Spleen (tissue), 11 donors: ENCODE measurements around the gene ZNF839. TPM values are rescaled to one million over a fixed set of nuclear protein-coding genes. Genes with fewer than 3 reads are reported as not detected.

Source experiments
- DNase-seq: peaks from one replicate; pipeline ENCODE4 v3.0.0-alpha.2; 2020
- H3K27ac ChIP-seq, 8 donors: fragments of 200-600 bp; sonication (generic) in 7 of 8; 1 replicate in 4 of 8; 2 replicates in 4 of 8; pipeline versions ENCODE4 v1.5.0 to v1.8.0; 2016 to 2021; ENCODE audit warnings: inconsistent platforms in 4 of 8, mild to moderate bottlenecking in 4 of 8, moderate library complexity in 1 of 8
- H3K27me3 ChIP-seq, 7 donors: fragments of 200-600 bp; sonication (generic) in 6 of 7; replicated peaks in 1 of 7; 1 replicate in 4 of 7; 2 replicates in 3 of 7; pipeline versions ENCODE4 v1.5.0 to v1.8.0; 2016 to 2021; ENCODE audit warnings: inconsistent platforms in 3 of 7, mild to moderate bottlenecking in 1 of 7
- H3K36me3 ChIP-seq, 6 donors: fragments of 200-600 bp; sonication (generic) in 5 of 6; 1 replicate in 4 of 6; 2 replicates in 2 of 6; pipeline versions ENCODE4 v1.5.0 to v1.8.0; 2016 to 2021; ENCODE audit warnings: inconsistent platforms in 2 of 6
- H3K4me1 ChIP-seq, 6 donors: fragments of 200-600 bp; sonication (generic) in 5 of 6; 1 replicate in 3 of 6; 2 replicates in 3 of 6; pipeline versions ENCODE4 v1.5.0 to v1.8.0; 2016 to 2021; ENCODE audit warnings: inconsistent platforms in 3 of 6
- H3K4me3 ChIP-seq, 8 donors: fragments of 200-600 bp; sonication (generic) in 7 of 8; 1 replicate in 4 of 8; 2 replicates in 4 of 8; pipeline versions ENCODE4 v1.5.0 to v1.8.0; 2016 to 2021; ENCODE audit warnings: inconsistent platforms in 4 of 8, mild to moderate bottlenecking in 4 of 8, moderate library complexity in 2 of 8
- H3K9me3 ChIP-seq, 8 donors: fragments of 200-600 bp; sonication (generic) in 7 of 8; 1 replicate in 4 of 8; 2 replicates in 4 of 8; pipeline versions ENCODE4 v1.5.0 to v1.8.0; 2016 to 2021; ENCODE audit warnings: inconsistent platforms in 4 of 8
- CTCF ChIP-seq, 11 experiments: fragments of 200-600 bp in 7 of 11; fragments of 450-650 bp in 4 of 11; sonication (generic) in 4 of 11; IDR thresholded peaks in 8 of 11; conservative IDR thresholded peaks in 3 of 11; 1 replicate in 7 of 11; 2 replicates in 4 of 11; pipeline versions ENCODE4 v1.4.0 to v1.8.0; 2016 to 2021; ENCODE audit warnings: antibody characterized with exemption in 11 of 11, inconsistent platforms in 4 of 11, mild to moderate bottlenecking in 1 of 11
- POLR2A ChIP-seq, 3 donors: fragments of 450-650 bp; IDR thresholded peaks; one replicate each; pipeline ENCODE4 v1.5.1; 2017; ENCODE audit warnings: antibody characterized with exemption in 3 of 3, mild to moderate bottlenecking in 1 of 3
- POLR2AphosphoS5 ChIP-seq, 3 donors: sonication (generic); formaldehyde crosslinking; IDR thresholded peaks; one replicate each; pipeline ENCODE4 v1.5.1; 2017; ENCODE audit warnings: antibody characterized with exemption in 3 of 3
- WGBS, 5 donors: extraction: QIAGEN DNeasy Blood & Tissue Kit in 3 of 5; methylation state at CpG; one replicate each; pipeline versions ENCODE4 v1.1.5 to v1.1.7; 2013 to 2018; 5-methylcytosine and 5-hydroxymethylcytosine counted together
- intact Hi-C: fragments of 100-400 bp; cut with DNase I; formaldehyde crosslinking; loops from one replicate; pipeline ENCODE4 v1.15.0; 2023; ENCODE audit warnings: low total_unique reads
- polyA plus RNA-seq, 3 donors: library from polyadenylated mRNA; stranded (reverse); fragments of 200-250 nt; gene quantifications; one replicate each; pipeline ENCODE4 v1.2.1, GENCODE V29; 2013
- total RNA-seq, 7 donors: library from RNA; depleted of rRNA in 3 of 7; stranded (reverse); fragments of >200 nt in 3 of 7; fragmentation: NEBNext Ultra II Directional in 4 of 7; extraction: Animal tissue kit (Norgen Biotek cat#: 25700) in 4 of 7; gene quantifications; one replicate each; pipeline versions ENCODE4 v1.1.0 to v1.2.1, GENCODE V29; 2016 to 2021
- donor health status: healthy with polysubstance abuse.
- donor health status: DM: no; HTN: no; CAD: no; lungs with moderate emphysema.
- donor health status: DM: no; HTN: no; CAD: no.
- donor health status: Bipolar disorder and iron deficiency.
- donor health status: healthy.
- donor health status: DM: no; HTN: no; CAD: no.
- donor health status: DM: yes; HTN: yes; CAD: no.

ZNF839 gene
- total and polyA plus RNA-seq, 10 donors = 10.3 to 28.5 (median 17.3) TPM

GRCh38 chr14:102315121-102315520 is 4.4 kb upstream of the ZNF839 start:
- DNase-seq = peak; percentile 55
- H3K27ac ChIP-seq = no peak overlapping the region
- intact Hi-C loops = loop anchor here (10.0 kb wide), 2 partner anchors 80 to 220 kb away; no protein-coding TSS in a partner anchor
- H3K36me3 ChIP-seq = no peaks in the 10 kb centered on the region
- no peaks in the 10 kb centered on the region for H3K27me3 ChIP-seq
- peak overlapping the region in 1 of 8 donors; percentile 80 for H3K4me3 ChIP-seq
- peaks cover 10 to 61% (median 49%) of the 10 kb centered on the region in 6 donors for H3K4me1 ChIP-seq
- 88 to 95% (median 90%) methylated on average over 6 of the region's 6 CpGs for WGBS, 5 donors
- no peaks in the 10 kb centered on the region for H3K9me3 ChIP-seq
- TF ChIP-seq POLR2AphosphoS5 (IDR thresholded peaks at IDR 0.05) = no peak
- TF ChIP-seq CTCF (IDR thresholded peaks at IDR 0.05 in 8 of 11, conservative IDR thresholded peaks at IDR 0.05 in 3 of 11) = no peak
- no peak for TF ChIP-seq POLR2A (IDR thresholded peaks at IDR 0.05)

GRCh38 chr14:102316338-102316742 is 3.2 kb upstream of the ZNF839 start:
- H3K4me1 ChIP-seq = peaks cover 17 to 73% (median 61%) of the 10 kb centered on the region in 6 donors
- no peaks in the 10 kb centered on the region for H3K9me3 ChIP-seq
- WGBS, 5 donors = 2 to 4% (median 3%) methylated on average over 10 of the region's 10 CpGs
- no peaks in the 10 kb centered on the region for H3K27me3 ChIP-seq
- H3K36me3 ChIP-seq = no peaks in the 10 kb centered on the region
- peak; percentile 38 for DNase-seq
- TF ChIP-seq POLR2A (IDR thresholded peaks at IDR 0.05) = no peak
- intact Hi-C loops = loop anchor here (10.0 kb wide), 2 partner anchors 82 to 222 kb away; no protein-coding TSS in a partner anchor
- peak overlapping the region; percentile 24 to 96 (median 88) for H3K27ac ChIP-seq
- peak overlapping the region; percentile 27 to 73 (median 52) for H3K4me3 ChIP-seq

GRCh38 chr14:102316743-102317563 is 2.6 kb upstream of the ZNF839 start:
- peaks cover 0 to under 1% (median 0%) of the 10 kb centered on the region in 6 donors for H3K36me3 ChIP-seq
- peak; percentile 98 for DNase-seq
- no peaks in the 10 kb centered on the region for H3K9me3 ChIP-seq
- H3K4me3 ChIP-seq = peak overlapping the region; percentile 35 to 73 (median 52)
- 1 to 2% (median 1%) methylated on average over 31 to 54 of the region's 54 CpGs for WGBS, 5 donors
- H3K4me1 ChIP-seq = peaks cover 17 to 79% (median 62%) of the 10 kb centered on the region in 6 donors
- TF ChIP-seq POLR2AphosphoS5 (IDR thresholded peaks at IDR 0.05) = peak; percentile 57 to 88 (median 71)
- peak; percentile 80 to 98 (median 94) for TF ChIP-seq CTCF (IDR thresholded peaks at IDR 0.05 in 8 of 11, conservative IDR thresholded peaks at IDR 0.05 in 3 of 11)
- peak in 1 of 3 donors; percentile 26 for TF ChIP-seq POLR2A (IDR thresholded peaks at IDR 0.05)
- H3K27me3 ChIP-seq = no peaks in the 10 kb centered on the region
- peak overlapping the region; percentile 40 to 96 (median 88) for H3K27ac ChIP-seq
- intact Hi-C loops = loop anchor here (10.0 kb wide), 2 partner anchors 82 to 222 kb away; no protein-coding TSS in a partner anchor

- intact Hi-C loops = loop anchor here (10.0 kb wide), 2 partner anchors 83 to 223 kb away; no protein-coding TSS in a partner anchor
- Histone ChIP-seq H3K4me1 (peaks cover 17 to 85% (median 62%) of the 10 kb centered on the region in 6 donors), H3K27me3 (no peaks in the 10 kb centered on the region), H3K4me3 (peak overlapping the region; percentile 35 to 73 (median 52)), H3K9me3 (no peaks in the 10 kb centered on the region), H3K36me3 (peaks cover 0 to 8% (median 0%) of the 10 kb centered on the region in 6 donors), H3K27ac (peak overlapping the region; percentile 40 to 96 (median 88))
- 57 to 71% (median 62%) methylated on average over 12 of the region's 12 CpGs for WGBS, 5 donors
- no peak for TF ChIP-seq POLR2AphosphoS5 (IDR thresholded peaks at IDR 0.05)
- TF ChIP-seq POLR2A (IDR thresholded peaks at IDR 0.05) = no peak
- no peak for TF ChIP-seq CTCF (IDR thresholded peaks at IDR 0.05 in 8 of 11, conservative IDR thresholded peaks at IDR 0.05 in 3 of 11)
- peak; percentile 36 for DNase-seq
These were observed 1.8 kb upstream of the ZNF839 start for GRCh38 chr14:102317564-102318248.
